ENCODE measurements around the gene DYNC1LI2. TPM values are rescaled to one million over a fixed set of nuclear protein-coding genes. Genes with fewer than 3 reads are reported as not detected.

The DYNC1LI2 gene
- total RNA-seq, 1 experiment from 2014 or later = 92.8 TPM

DNA sequence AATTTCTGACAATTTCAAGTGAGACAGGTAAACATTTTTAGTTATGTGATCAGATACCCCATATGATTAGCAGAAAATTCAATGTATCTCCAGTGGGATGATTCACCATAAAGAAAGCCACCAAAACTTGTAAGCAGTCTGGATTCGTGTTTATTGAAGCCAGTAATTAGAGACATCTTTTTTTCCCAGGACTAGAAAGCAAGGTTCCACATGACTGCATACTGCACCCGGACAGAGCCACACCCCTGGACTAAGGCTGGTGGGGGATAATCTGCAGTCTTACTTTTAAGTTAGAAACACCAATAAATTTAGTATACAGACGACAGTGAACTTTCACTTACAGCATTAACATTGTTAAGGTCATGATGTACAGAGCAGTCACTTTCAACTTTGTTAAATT, 30.6 kb downstream of the DYNC1LI2 start:
- intact Hi-C loops (cut with micrococcal nuclease) = loop anchor here (10.0 kb wide), 1 partner anchor 316 kb away; no protein-coding TSS in a partner anchor
- Histone ChIP-seq H3K4me3 (replicated peaks in 1 of 2; ENCODE audit: low read depth in 1 of 2, low read length in 2 of 2) (no peak overlapping the region), H3K9me2 (ENCODE audit: insufficient read depth) (no peaks in the 10 kb centered on the region), H3K27me3 (ENCODE audit: insufficient read depth, low read length) (no peaks in the 10 kb centered on the region), H3K79me2 (ENCODE audit: insufficient read depth, low read length) (no peaks in the 10 kb centered on the region), H2AFZ (ENCODE audit: low read depth, low read length, poor library complexity, severe bottlenecking) (no peak overlapping the region), H4K20me1 (ENCODE audit: insufficient read depth) (no peaks in the 10 kb centered on the region), H3K36me3 (ENCODE audit: control insufficient read depth in 1 of 2, insufficient read depth in 2 of 2, low read length in 2 of 2) (peaks cover 32 to 33% of the 10 kb centered on the region in 2 experiments), H3K4me2 (ENCODE audit: low read length) (no peak overlapping the region), H3K27ac (ENCODE audit: low read depth, low read length) (no peak overlapping the region), H3K9ac (ENCODE audit: low read length) (no peak overlapping the region), H3K9me3 (ENCODE audit: control insufficient read depth in 1 of 2, insufficient read depth in 1 of 2, low read depth in 1 of 2, low read length in 2 of 2) (no peaks in the 10 kb centered on the region), H3K4me1 (ENCODE audit: control insufficient read depth in 1 of 2, insufficient read depth in 2 of 2, low read length in 2 of 2) (no peaks in the 10 kb centered on the region)
- ChIA-PET POLR2A (no interaction called here), CTCF (no interaction called here), RAD21 (ENCODE audit: low non-redundant PET in 1 of 2, low total read pairs in 2 of 2, uncharacterized antibody in 2 of 2, unreplicated experiment in 2 of 2) (no interaction called here)
- BruUV-seq (replicated peaks) = no TSS peak
- no peak for DNase-seq (ENCODE audit: low read depth, low spot score)
- no peak for ATAC-seq
- no peak for TF ChIP-seq SIN3A (IDR thresholded peaks at IDR 0.05; ENCODE audit: low read depth)
- TF ChIP-seq ZFX (IDR thresholded peaks at IDR 0.05) = no peak
- TF ChIP-seq POLR2A (IDR thresholded peaks at IDR 0.05; ENCODE audit: borderline replicate concordance, extremely low read depth, insufficient read depth, insufficient read length) = no peak
- TF ChIP-seq ELF1 (IDR thresholded peaks at IDR 0.05; ENCODE audit: borderline replicate concordance, low read depth) = no peak
- no peak for TF ChIP-seq REST (IDR thresholded peaks at IDR 0.05; ENCODE audit: low read depth)

DNA sequence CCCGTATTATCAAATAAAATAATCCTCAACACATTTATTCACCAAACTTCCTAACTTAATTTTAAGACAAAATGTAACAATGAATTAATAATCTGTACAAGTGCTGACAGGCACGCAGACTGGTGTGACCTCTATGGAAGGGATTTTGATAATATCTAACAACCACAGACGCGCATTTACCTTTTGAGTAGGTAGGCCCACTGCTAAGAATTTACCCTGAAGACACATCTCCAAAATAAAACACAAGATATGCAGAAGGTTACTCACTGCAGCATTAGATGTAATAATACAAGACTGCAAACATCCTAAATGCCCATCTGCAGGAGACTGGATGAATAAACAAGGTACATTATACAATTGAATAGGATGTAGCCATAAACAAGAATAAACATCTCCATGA, 32.2 kb downstream of the DYNC1LI2 start:
- H3K36me3 ChIP-seq (ENCODE audit: control insufficient read depth in 1 of 2, insufficient read depth in 2 of 2, low read length in 2 of 2) = peaks cover 22 to 24% of the 10 kb centered on the region in 2 experiments
- H3K4me1 ChIP-seq (ENCODE audit: control insufficient read depth in 1 of 2, insufficient read depth in 2 of 2, low read length in 2 of 2) = no peaks in the 10 kb centered on the region
- H3K27ac ChIP-seq (ENCODE audit: low read depth, low read length) = no peak overlapping the region
- intact Hi-C loops (cut with micrococcal nuclease) = no loop called here
- no peak overlapping the region for H3K4me3 ChIP-seq (replicated peaks in 1 of 2; ENCODE audit: low read depth in 1 of 2, low read length in 2 of 2)
- H2AFZ ChIP-seq (ENCODE audit: low read depth, low read length, poor library complexity, severe bottlenecking) = no peak overlapping the region
- H3K9me2 ChIP-seq (ENCODE audit: insufficient read depth) = no peaks in the 10 kb centered on the region
- no peak overlapping the region for H3K4me2 ChIP-seq (ENCODE audit: low read length)
- no peaks in the 10 kb centered on the region for H4K20me1 ChIP-seq (ENCODE audit: insufficient read depth)
- no peaks in the 10 kb centered on the region for H3K9me3 ChIP-seq (ENCODE audit: control insufficient read depth in 1 of 2, insufficient read depth in 1 of 2, low read depth in 1 of 2, low read length in 2 of 2)
- POLR2A ChIA-PET = no interaction called here
- H3K9ac ChIP-seq (ENCODE audit: low read length) = no peak overlapping the region
- ATAC-seq = no peak
- BruUV-seq (replicated peaks) = no TSS peak
- CTCF ChIA-PET = no interaction called here
- H3K27me3 ChIP-seq (ENCODE audit: insufficient read depth, low read length) = no peaks in the 10 kb centered on the region
- RAD21 ChIA-PET (ENCODE audit: low non-redundant PET in 1 of 2, low total read pairs in 2 of 2, uncharacterized antibody in 2 of 2, unreplicated experiment in 2 of 2) = no interaction called here
- no peaks in the 10 kb centered on the region for H3K79me2 ChIP-seq (ENCODE audit: insufficient read depth, low read length)
- DNase-seq (ENCODE audit: low read depth, low spot score) = no peak
- TF ChIP-seq POLR2A (IDR thresholded peaks at IDR 0.05; ENCODE audit: borderline replicate concordance, extremely low read depth, insufficient read depth, insufficient read length) (no peak), CBX3 (IDR thresholded peaks at IDR 0.05; ENCODE audit: low read depth) (no peak), EZH2 (IDR thresholded peaks at IDR 0.05) (no peak), SRF (IDR thresholded peaks at IDR 0.05; ENCODE audit: low read depth) (no peak), MAX (IDR thresholded peaks at IDR 0.05) (no peak), EZH2phosphoT487 (IDR thresholded peaks at IDR 0.05; ENCODE audit: borderline replicate concordance) (no peak), JUND (IDR thresholded peaks at IDR 0.05) (no peak), YY1 (IDR thresholded peaks at IDR 0.05; ENCODE audit: extremely low read depth, insufficient replicate concordance, low read depth, low read length) (no peak), ZFX (IDR thresholded peaks at IDR 0.05) (no peak), ELF1 (IDR thresholded peaks at IDR 0.05; ENCODE audit: borderline replicate concordance, low read depth) (no peak), FOSL1 (IDR thresholded peaks at IDR 0.05; ENCODE audit: low read depth) (no peak), EGR1 (IDR thresholded peaks at IDR 0.05; ENCODE audit: low read depth) (no peak), SIN3A (IDR thresholded peaks at IDR 0.05; ENCODE audit: low read depth) (no peak), RAD21 (IDR thresholded peaks at IDR 0.05; ENCODE audit: low read depth) (no peak), POLR2AphosphoS5 (IDR thresholded peaks at IDR 0.05; ENCODE audit: low read depth, low read length) (no peak)
- TF ChIP-seq, protein P1, sequence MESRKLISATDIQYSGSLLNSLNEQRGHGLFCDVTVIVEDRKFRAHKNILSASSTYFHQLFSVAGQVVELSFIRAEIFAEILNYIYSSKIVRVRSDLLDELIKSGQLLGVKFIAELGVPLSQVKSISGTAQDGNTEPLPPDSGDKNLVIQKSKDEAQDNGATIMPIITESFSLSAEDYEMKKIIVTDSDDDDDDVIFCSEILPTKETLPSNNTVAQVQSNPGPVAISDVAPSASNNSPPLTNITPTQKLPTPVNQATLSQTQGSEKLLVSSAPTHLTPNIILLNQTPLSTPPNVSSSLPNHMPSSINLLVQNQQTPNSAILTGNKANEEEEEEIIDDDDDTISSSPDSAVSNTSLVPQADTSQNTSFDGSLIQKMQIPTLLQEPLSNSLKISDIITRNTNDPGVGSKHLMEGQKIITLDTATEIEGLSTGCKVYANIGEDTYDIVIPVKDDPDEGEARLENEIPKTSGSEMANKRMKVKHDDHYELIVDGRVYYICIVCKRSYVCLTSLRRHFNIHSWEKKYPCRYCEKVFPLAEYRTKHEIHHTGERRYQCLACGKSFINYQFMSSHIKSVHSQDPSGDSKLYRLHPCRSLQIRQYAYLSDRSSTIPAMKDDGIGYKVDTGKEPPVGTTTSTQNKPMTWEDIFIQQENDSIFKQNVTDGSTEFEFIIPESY (IDR thresholded peaks at IDR 0.05; ENCODE audit: extremely low read depth, insufficient replicate concordance, low read length) = no peak

Data from HCT116 (cell line).